ENCODE measurements around the gene AP1S3.

AP1S3 gene

DNA sequence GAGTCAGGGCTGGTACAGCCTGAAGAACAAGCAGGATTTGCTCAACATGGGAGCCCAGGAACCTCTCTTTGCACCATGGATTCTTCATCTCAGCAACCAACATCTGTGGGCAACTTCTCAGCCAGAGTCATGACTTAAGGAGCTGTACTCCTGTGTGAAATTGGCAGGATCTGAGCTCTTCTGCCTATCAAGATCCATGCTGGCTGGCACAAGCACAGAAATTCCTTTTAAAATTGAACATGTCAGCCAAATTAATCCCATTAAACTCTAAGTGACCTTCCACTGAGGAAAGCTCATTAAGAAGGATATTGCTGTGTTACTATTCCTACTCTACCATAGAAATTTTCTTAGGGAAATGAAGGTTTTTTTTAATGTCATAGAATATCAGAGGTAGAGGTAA lies 124.7 kb downstream of the AP1S3 start:
- no peak for DNase-seq

DNA sequence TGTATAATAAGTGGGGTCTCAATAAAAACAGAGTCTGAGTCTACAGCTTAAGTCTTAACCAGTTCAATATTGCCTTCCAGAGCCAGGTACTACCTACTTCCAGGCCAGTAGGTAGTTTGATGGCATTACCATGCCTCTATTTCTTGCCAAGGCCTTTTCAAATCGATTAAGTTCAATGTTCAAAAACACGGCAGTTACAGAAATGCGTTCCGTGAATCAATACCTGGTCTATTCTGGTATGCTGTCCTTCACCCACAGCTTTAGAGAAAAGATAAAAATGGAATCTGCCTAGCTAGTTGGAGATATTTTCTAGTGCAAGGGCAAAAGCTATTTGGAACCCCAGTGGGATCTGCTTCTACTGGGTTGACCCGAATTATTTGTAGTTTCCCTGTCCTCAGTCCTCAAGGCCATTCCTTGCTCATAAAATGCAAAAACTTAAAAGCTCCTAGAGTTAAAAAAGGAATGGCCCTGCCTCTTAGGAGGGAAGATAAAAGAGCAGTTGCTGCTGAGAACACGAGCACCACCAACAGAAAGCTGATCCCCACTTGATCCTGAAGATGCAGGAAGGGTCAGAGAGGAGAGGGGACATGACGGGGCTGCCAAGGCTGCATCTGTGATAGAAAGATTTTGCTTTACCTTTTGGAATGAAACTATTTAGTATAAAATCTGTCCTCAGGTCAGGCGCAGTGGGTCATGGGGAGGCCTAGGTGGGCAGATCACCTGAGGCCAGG lies 125.6 kb downstream of the AP1S3 start:
- DNase-seq = no peak

All from DMS53 (cell line).